Activated CD8-positive, alpha-beta T cell treated with anti-CD3 and anti-CD28 coated beads, Interleukin-2, amount 10 ng/mL, durations not matched to agents 7 days and 5 days (primary cell): Measurements from ENCODE around the gene DOCK1. TPM values are rescaled to one million over a fixed set of nuclear protein-coding genes. Genes with fewer than 3 reads are reported as not detected.

Source experiments
- ATAC-seq: fragments of 150-1000 bp; cut with Tn5 transposase; one replicate; pipeline ENCODE4 v1.10.0; 2021; ENCODE audit warnings: moderate library complexity
- CTCF ChIA-PET: fragments of 350-600 bp; sonication (Branson Sonifier 250); formaldehyde crosslinking; loops from one replicate; lab custom pipeline; 2021; ENCODE audit warnings: antibody characterized with exemption; lab: Charles Lee
- POLR2A ChIA-PET: fragments of 350-600 bp; sonication (Branson Sonifier 250); formaldehyde crosslinking; loops from one replicate; lab custom pipeline; 2021; ENCODE audit warnings: antibody characterized with exemption; lab: Charles Lee
- DNase-seq: peaks from one replicate; pipeline ENCODE4 v3.0.0-alpha.2; 2020
- H3K27ac Mint-ChIP-seq: one replicate; pipeline ENCODE4 v1.8.0; 2021; ENCODE audit warnings: mild to moderate bottlenecking, mixed read lengths
- H3K27me3 Mint-ChIP-seq: one replicate; pipeline ENCODE4 v1.8.0; 2021; ENCODE audit warnings: low read depth, mixed read lengths
- H3K36me3 Mint-ChIP-seq: one replicate; pipeline ENCODE4 v1.8.0; 2021; ENCODE audit warnings: low read depth, mixed read lengths
- H3K4me1 Mint-ChIP-seq: one replicate; pipeline ENCODE4 v1.8.0; 2021; ENCODE audit warnings: low read depth, mixed read lengths
- H3K4me3 Mint-ChIP-seq: one replicate; pipeline ENCODE4 v1.8.0; 2021; ENCODE audit warnings: mild to moderate bottlenecking, mixed read lengths
- H3K9me3 Mint-ChIP-seq: one replicate; pipeline ENCODE4 v1.8.0; 2022; ENCODE audit warnings: mixed read lengths; ENCODE audit not compliant: insufficient read depth
- total RNA-seq, 2 experiments: library from RNA; stranded (reverse); gene quantifications; one replicate each; pipeline ENCODE4 v1.2.3, GENCODE V29; 2021

The DOCK1 gene
- total RNA-seq, 2 experiments from 2014 or later, result not detected

DNA sequence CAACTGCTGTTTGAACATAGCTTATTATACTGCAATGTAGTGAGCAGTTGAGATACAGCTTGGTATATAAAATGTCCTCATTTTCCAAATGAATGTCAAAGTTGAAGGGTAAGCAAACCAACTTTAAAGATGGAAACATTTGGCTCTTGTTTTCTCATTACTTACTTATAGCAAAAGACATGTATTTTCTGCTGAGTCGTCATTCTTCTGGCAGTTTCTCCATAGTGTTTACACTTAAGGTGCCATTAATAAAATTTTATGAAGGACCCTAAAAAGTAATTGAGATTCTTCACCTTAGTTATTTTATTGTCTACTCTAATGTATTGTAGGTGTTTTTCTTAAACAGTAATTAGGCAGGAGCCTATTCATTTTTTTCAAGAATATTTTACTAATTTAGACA is 222.6 kb downstream of the DOCK1 start:
- Mint-ChIP-seq H3K9me3 (no peaks in the 10 kb centered on the region), H3K27ac (no peak overlapping the region), H3K4me1 (peaks cover 4% of the 10 kb centered on the region), H3K27me3 (no peaks in the 10 kb centered on the region), H3K4me3 (no peak overlapping the region), H3K36me3 (no peaks in the 10 kb centered on the region)
- POLR2A ChIA-PET, result no interaction called here
- DNase-seq, result no peak
- CTCF ChIA-PET, result no interaction called here
- ATAC-seq, result no peak

DNA sequence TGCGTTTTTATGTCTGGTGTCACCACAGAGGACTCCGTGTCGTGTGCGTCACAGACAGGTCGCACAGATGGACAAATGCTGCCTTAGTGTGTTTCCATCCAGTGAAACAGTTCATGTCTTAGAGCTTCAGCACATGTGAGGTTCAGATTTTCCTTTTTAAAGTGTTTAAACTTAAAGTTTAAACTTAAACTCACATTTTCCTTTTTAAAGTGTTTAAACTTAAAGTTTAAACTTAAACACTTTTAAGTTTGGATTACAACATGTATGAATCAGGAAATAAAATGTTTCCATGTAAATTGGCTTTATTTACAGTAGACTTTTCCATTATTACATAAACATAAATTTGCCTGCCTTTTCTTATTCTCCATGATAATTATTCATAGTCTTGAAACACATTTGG is 223.9 kb downstream of the DOCK1 start:
- CTCF ChIA-PET, result no interaction called here
- no peak for ATAC-seq
- no peak overlapping the region for H3K27ac Mint-ChIP-seq
- H3K9me3 Mint-ChIP-seq, result no peaks in the 10 kb centered on the region
- no peaks in the 10 kb centered on the region for H3K36me3 Mint-ChIP-seq
- POLR2A ChIA-PET, result no interaction called here
- H3K4me1 Mint-ChIP-seq, result peaks cover 4% of the 10 kb centered on the region
- DNase-seq, result no peak
- no peak overlapping the region for H3K4me3 Mint-ChIP-seq
- no peaks in the 10 kb centered on the region for H3K27me3 Mint-ChIP-seq

DNA sequence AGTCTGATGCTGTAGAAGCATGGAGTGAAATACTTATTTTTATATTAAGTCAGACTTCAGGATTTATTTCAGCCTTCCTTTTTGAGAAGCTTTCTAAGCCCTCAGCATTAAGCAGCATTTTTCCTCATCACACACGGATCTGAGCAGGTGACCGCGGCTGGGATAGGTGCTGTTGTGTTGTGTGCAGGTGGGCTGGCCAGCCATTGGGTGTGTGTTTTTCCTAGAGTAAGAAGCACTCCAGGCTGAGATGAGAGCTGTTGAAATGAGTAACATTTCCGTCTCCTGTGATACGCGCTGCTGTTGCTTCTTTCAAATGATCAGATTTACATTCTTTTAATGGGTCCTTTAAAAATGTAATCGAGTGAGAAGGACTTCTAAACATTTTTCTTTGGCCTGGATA is 227.2 kb downstream of the DOCK1 start:
- CTCF ChIA-PET, result no interaction called here
- Mint-ChIP-seq H3K36me3 (no peaks in the 10 kb centered on the region), H3K4me1 (no peaks in the 10 kb centered on the region), H3K4me3 (no peak overlapping the region), H3K27me3 (no peaks in the 10 kb centered on the region), H3K27ac (no peak overlapping the region), H3K9me3 (no peaks in the 10 kb centered on the region)
- ATAC-seq (no peak), DNase-seq (no peak)
- POLR2A ChIA-PET, result no interaction called here

DNA sequence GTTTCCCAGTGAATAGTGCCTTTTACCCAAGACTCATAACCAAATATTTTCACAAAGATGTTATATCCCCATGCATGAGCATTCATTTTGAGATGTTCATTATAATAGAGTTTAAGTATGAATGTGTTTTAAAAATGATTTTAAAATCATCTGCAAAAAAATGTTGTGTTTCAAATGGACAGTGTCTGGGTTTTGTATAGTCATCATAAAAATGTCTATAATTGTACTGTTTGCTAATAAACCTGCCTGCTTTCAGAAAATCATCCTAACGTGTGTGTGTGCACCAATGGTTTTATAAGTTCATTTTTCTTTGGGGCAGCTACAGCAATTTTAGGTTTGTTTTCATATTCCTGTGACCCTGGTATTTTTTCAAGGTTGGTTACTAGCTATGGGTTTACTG is 228.0 kb downstream of the DOCK1 start:
- Mint-ChIP-seq H3K4me1 (no peaks in the 10 kb centered on the region), H3K4me3 (no peak overlapping the region), H3K36me3 (no peaks in the 10 kb centered on the region), H3K27me3 (no peaks in the 10 kb centered on the region), H3K27ac (no peak overlapping the region), H3K9me3 (no peaks in the 10 kb centered on the region)
- CTCF ChIA-PET, result no interaction called here
- POLR2A ChIA-PET, result no interaction called here
- DNase-seq (no peak), ATAC-seq (no peak)

DNA sequence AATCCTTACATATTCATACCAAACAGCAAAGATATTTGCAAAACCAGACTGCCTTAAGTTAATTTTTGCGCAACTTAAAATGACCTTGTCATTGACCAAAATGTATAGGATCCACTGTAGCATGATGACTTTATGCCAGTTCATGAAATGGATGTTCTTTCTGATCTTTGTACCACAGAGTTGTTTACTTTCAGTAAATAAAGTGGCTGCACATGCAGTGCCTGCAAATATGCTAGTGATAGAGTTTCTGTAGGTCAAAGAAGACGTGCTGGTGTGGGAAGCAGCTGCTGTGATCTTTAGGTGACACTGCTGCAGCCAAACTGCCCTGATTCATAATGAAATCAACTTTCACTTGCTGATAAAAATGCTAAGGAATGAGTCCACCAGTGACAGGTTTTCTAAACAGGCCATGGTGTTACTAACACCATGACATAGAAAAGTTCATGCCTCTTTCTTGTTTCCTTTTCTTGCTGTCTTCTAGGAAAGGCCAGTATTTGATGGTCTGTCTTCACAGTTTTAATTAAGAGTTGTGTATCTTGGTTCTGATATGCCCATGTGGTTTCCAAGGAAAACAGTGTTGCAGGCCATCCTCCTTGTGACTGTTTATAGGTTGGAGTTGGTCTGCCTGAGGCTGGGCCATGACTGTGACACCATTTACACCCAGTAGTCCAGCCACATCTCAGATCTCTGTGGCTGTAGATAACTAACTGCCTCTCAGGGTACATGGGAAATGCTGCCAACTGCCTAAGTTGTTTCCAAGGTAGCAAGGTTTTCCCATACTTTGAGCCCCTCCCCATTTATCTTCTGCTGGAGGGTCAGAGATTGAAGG is 228.7 kb downstream of the DOCK1 start:
- Mint-ChIP-seq H3K4me1 (no peaks in the 10 kb centered on the region), H3K9me3 (no peaks in the 10 kb centered on the region), H3K36me3 (no peaks in the 10 kb centered on the region), H3K4me3 (no peak overlapping the region), H3K27ac (no peak overlapping the region), H3K27me3 (no peaks in the 10 kb centered on the region)
- CTCF ChIA-PET, result no interaction called here
- ATAC-seq, result no peak
- DNase-seq, result no peak
- POLR2A ChIA-PET, result no interaction called here

- ChIA-PET POLR2A (no interaction called here), CTCF (no interaction called here)
- Mint-ChIP-seq H3K27me3 (no peaks in the 10 kb centered on the region), H3K4me1 (no peaks in the 10 kb centered on the region), H3K4me3 (no peak overlapping the region), H3K36me3 (no peaks in the 10 kb centered on the region), H3K9me3 (no peaks in the 10 kb centered on the region), H3K27ac (no peak overlapping the region)
- ATAC-seq (no peak), DNase-seq (no peak)
Observed at GRCh38 chr10:127135844-127136577, 230.8 kb downstream of the DOCK1 start.

DNA sequence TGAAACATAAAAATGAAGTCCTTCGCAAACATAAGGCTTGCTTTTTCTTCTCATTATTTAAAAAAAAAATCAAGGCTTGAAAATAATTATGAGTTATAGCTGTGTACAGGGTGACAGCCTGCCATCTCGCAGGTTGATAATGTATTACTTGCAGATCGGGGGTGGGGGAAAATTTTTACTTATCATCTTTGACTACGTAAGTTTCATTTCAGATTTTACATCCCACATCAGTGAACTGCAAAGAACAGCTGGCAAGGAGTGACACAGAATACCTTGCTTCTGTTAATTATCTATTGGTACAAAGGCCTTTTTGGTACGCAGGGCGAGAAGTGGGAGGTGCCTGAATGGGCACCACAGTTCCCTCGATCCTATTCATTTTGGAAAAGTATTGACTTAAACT is 232.2 kb downstream of the DOCK1 start:
- Mint-ChIP-seq H3K27ac (no peak overlapping the region), H3K27me3 (no peaks in the 10 kb centered on the region), H3K9me3 (no peaks in the 10 kb centered on the region), H3K4me1 (no peaks in the 10 kb centered on the region), H3K36me3 (no peaks in the 10 kb centered on the region), H3K4me3 (no peak overlapping the region)
- CTCF ChIA-PET, result no interaction called here
- POLR2A ChIA-PET, result no interaction called here
- ATAC-seq, result no peak
- DNase-seq, result no peak

GRCh38 chr10:127142136-127142535 is 236.9 kb downstream of the DOCK1 start:
- ChIA-PET CTCF (no interaction called here), POLR2A (no interaction called here)
- Mint-ChIP-seq H3K27ac (no peak overlapping the region), H3K27me3 (no peaks in the 10 kb centered on the region), H3K9me3 (no peaks in the 10 kb centered on the region), H3K4me1 (no peaks in the 10 kb centered on the region), H3K36me3 (no peaks in the 10 kb centered on the region), H3K4me3 (no peak overlapping the region)
- ATAC-seq (no peak), DNase-seq (no peak)

DNA sequence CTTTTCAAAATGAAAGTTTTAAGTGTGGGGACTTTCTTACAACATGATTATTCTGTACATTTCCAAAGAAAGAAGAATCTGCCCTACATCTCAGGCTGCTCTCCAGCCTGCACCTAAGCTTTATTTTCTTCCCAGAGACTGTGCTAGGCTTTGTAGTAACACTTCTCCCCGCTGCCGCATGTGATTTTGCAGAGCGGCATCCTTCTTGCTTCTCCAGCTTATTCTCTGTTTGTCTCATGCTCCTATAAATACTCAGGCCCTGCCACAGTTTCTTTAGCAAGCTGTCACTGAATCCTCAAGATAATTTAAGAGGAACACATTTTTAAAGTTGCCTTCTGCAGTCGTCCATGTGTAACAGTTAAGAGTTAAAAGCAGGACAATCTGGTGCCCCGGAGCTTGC is 237.6 kb downstream of the DOCK1 start:
- no peak overlapping the region for H3K4me3 Mint-ChIP-seq
- POLR2A ChIA-PET, result no interaction called here
- no peak for DNase-seq
- H3K27me3 Mint-ChIP-seq, result no peaks in the 10 kb centered on the region
- no peaks in the 10 kb centered on the region for H3K4me1 Mint-ChIP-seq
- H3K9me3 Mint-ChIP-seq, result no peaks in the 10 kb centered on the region
- no peak for ATAC-seq
- H3K36me3 Mint-ChIP-seq, result no peaks in the 10 kb centered on the region
- CTCF ChIA-PET, result no interaction called here
- H3K27ac Mint-ChIP-seq, result no peak overlapping the region

- Mint-ChIP-seq H3K4me3 (no peak overlapping the region), H3K27ac (no peak overlapping the region), H3K4me1 (no peaks in the 10 kb centered on the region), H3K9me3 (no peaks in the 10 kb centered on the region), H3K36me3 (no peaks in the 10 kb centered on the region), H3K27me3 (no peaks in the 10 kb centered on the region)
- no peak for DNase-seq
- ATAC-seq, result no peak
- ChIA-PET CTCF (no interaction called here), POLR2A (no interaction called here)
Observed at GRCh38 chr10:127145173-127145572, 239.9 kb downstream of the DOCK1 start.

DNA sequence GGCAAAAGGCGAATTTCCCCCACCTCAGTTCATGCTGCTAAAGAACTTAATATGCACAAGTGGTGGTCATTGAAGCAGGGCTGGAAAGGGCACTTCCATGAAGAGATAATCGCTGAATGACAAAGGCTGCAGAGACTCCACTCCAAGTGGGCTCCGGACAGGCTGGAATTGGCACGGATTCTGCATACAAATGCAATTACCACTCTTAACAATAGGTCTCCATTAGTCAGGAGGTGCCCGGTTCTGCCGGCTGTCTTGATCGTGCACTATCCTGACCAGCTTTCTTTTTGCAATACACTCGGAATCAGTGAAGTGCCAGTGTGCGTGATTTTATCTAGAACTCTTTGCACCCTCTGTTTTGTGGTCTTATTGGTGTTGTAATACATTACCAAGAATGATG is 241.4 kb downstream of the DOCK1 start:
- no peak for ATAC-seq
- no peak for DNase-seq
- Mint-ChIP-seq H3K4me1 (no peaks in the 10 kb centered on the region), H3K27me3 (no peaks in the 10 kb centered on the region), H3K27ac (no peak overlapping the region), H3K36me3 (no peaks in the 10 kb centered on the region), H3K4me3 (no peak overlapping the region), H3K9me3 (no peaks in the 10 kb centered on the region)
- POLR2A ChIA-PET, result no interaction called here
- CTCF ChIA-PET, result no interaction called here

DNA sequence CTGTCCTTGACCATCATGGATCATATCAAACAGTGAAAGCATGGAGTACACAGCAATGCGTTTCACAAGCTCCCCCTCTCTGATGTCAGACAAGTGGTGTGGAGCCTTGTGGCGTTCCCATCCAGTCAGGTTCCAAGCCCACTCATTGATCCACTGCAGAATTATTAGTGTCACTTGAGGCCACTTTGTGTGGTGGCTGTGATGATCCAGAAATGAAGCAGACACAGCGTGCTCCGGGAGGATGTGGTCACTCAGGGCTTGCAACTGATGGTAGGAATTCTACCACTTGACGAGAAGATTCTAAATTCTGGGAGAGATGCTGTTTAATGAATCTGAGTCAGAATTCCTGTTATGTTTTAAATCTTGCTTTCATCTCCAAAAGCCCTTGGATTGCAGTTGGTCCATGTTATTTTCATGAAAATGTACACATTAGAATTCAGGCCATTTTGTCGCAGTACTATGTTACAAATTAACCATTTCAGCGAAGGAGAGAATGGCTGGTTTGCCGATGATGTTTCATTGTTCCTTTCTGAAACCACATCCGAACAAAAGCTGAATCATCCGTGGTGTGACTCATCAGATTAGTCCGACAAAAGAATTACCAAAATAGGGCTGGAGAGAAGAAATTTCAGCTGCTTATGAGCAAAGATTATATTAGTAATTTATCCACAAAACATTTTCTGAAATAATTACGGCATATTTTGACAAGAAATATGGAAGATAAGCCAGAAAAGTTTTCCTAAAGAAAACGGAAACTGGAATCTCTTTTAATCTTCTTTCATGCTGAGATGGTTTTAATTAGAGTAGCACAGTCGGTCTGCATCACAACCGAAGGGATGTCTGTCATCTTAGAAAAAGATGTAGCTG is 243.1 kb downstream of the DOCK1 start:
- CTCF ChIA-PET, result no interaction called here
- Mint-ChIP-seq H3K9me3 (no peaks in the 10 kb centered on the region), H3K36me3 (no peaks in the 10 kb centered on the region), H3K4me3 (no peak overlapping the region), H3K27me3 (no peaks in the 10 kb centered on the region), H3K27ac (no peak overlapping the region), H3K4me1 (no peaks in the 10 kb centered on the region)
- ATAC-seq (no peak), DNase-seq (no peak)
- POLR2A ChIA-PET, result no interaction called here
